K562 (cell line): ENCODE measurements around the gene COMP. TPM values are rescaled to one million over a fixed set of nuclear protein-coding genes. Genes with fewer than 3 reads are reported as not detected.
A peak's percentile ranks its signal among the peaks of the same experiment; 100 is the strongest.

Experiments used
- ATAC-seq: fragments of 200-7000 bp; cut with Tn5 transposase; 3 replicates; pipeline ENCODE4 v1.9.1; 2020; ENCODE audit warnings: moderate library complexity
- BruUV-seq: library from RNA; stranded (reverse); fragments of 400-500 nt; replicated peaks from 2 replicates; lab custom pipeline; 2021; lab: Mats Ljungman, UMichigan
- CTCF ChIA-PET: fragments of 300-600 bp; formaldehyde crosslinking; extraction: SDS; loops from one replicate; lab custom pipeline; 2021; ENCODE audit warnings: low intra/inter-chr PET ratio; lab: Yijun Ruan, JAX
- POLR2A ChIA-PET: fragments of 300-600, 350-650 bp; sonication (Branson Sonifier 250); formaldehyde crosslinking; extraction: SDS; loops from one replicate; lab custom pipeline; 2021; ENCODE audit warnings: antibody characterized with exemption, inconsistent platforms; lab: Yijun Ruan, JAX
- DNase-seq, 4 experiments: peaks; one replicate each; pipeline versions ENCODE4 v3.0.0 to v3.0.0-alpha.2; 2011 to 2018; ENCODE audit warnings: low spot score in 3 of 4, mixed read lengths in 3 of 4; ENCODE audit errors: extremely low read depth in 1 of 4
- FAIRE-seq: peaks from 2 replicates; lab custom pipeline; 2011; peaks lifted over from hg19 to GRCh38; lab: Jason Lieb, UNC
- H2AFZ ChIP-seq: 2 replicates; pipeline ENCODE4 v1.6.0; 2011; ENCODE audit warnings: low read depth, low read length, control low read depth, inconsistent platforms
- H3K27ac ChIP-seq: fragments of 200-600 bp; 3 replicates; pipeline ENCODE4 v1.8.0; 2011; ENCODE audit warnings: low read depth, mild to moderate bottlenecking, control low read depth, inconsistent platforms, low read length, moderate library complexity, mixed read lengths; ENCODE audit errors: extremely low read depth
- H3K27me3 ChIP-seq, 2 experiments: fragments of 300-600 bp in 1 of 2; 2 replicates in 1 of 2; 3 replicates in 1 of 2; pipeline versions ENCODE4 v1.6.0 to v1.8.0; 2011; ENCODE audit warnings: inconsistent platforms in 2 of 2, low read length in 2 of 2, mild to moderate bottlenecking in 1 of 2, mixed read lengths in 1 of 2, moderate library complexity in 1 of 2; ENCODE audit not compliant: control insufficient read depth in 2 of 2, insufficient read depth in 2 of 2
- H3K36me3 ChIP-seq: fragments of 300-600 bp; 3 replicates; pipeline ENCODE4 v1.8.0; 2011; ENCODE audit warnings: mild to moderate bottlenecking, low read length, inconsistent platforms; ENCODE audit not compliant: control insufficient read depth, insufficient read depth
- H3K4me1 ChIP-seq, 2 experiments: fragments of 200-600 bp in 1 of 2; replicated peaks in 1 of 2; 2 replicates in 1 of 2; 3 replicates in 1 of 2; pipeline versions ENCODE4 v1.5.1 to v1.8.0; 2011; ENCODE audit warnings: inconsistent platforms in 2 of 2, low read length in 2 of 2, mild to moderate bottlenecking in 1 of 2, mixed read lengths in 1 of 2, moderate library complexity in 1 of 2; ENCODE audit not compliant: control insufficient read depth in 2 of 2, insufficient read depth in 2 of 2
- H3K4me2 ChIP-seq: 2 replicates; pipeline ENCODE4 v1.6.1; 2011; ENCODE audit warnings: low read length, control low read depth, inconsistent platforms, mixed read lengths; ENCODE audit not compliant: insufficient read depth
- H3K4me3 ChIP-seq: fragments of 200-600 bp; sonication (generic), shearing (Covaris generic); 2 replicates; pipeline ENCODE4 v1.5.1; 2016; ENCODE audit warnings: control low read depth, inconsistent platforms
- H3K79me2 ChIP-seq: fragments of 200-600 bp; 3 replicates; pipeline ENCODE4 v1.8.0; 2011; ENCODE audit warnings: low read length, inconsistent platforms; ENCODE audit not compliant: control insufficient read depth, insufficient read depth
- H3K9ac ChIP-seq, 2 experiments: 2 replicates each; pipeline versions ENCODE4 v1.6.0 to v1.6.1; 2011; ENCODE audit warnings: low read depth in 2 of 2, low read length in 2 of 2, control low read depth in 1 of 2, inconsistent platforms in 1 of 2, mild to moderate bottlenecking in 1 of 2, mixed read lengths in 1 of 2; ENCODE audit not compliant: insufficient read depth in 1 of 2
- H3K9me1 ChIP-seq: one replicate; pipeline ENCODE4 v1.6.0; 2011; ENCODE audit warnings: inconsistent platforms, mild to moderate bottlenecking, low read length, moderate library complexity; ENCODE audit not compliant: control insufficient read depth, insufficient read depth
- H3K9me3 ChIP-seq: replicated peaks from 2 replicates; pipeline ENCODE4 v1.5.1; 2011; ENCODE audit warnings: low read depth, low read length, inconsistent platforms; ENCODE audit not compliant: control insufficient read depth, insufficient read depth
- H4K20me1 ChIP-seq: replicated peaks from 2 replicates; pipeline ENCODE4 v1.6.1; 2011; ENCODE audit warnings: low read length, inconsistent platforms, mixed read lengths; ENCODE audit not compliant: control insufficient read depth, insufficient read depth
- MTA2 ChIP-seq: fragments of 450-650 bp; IDR thresholded peaks from 2 replicates; pipeline ENCODE4 v1.6.1; 2016; ENCODE audit warnings: low read depth
- NFYB ChIP-seq: IDR thresholded peaks from 2 replicates; pipeline ENCODE4 v1.6.1; 2011; ENCODE audit warnings: mild to moderate bottlenecking, moderate library complexity; ENCODE audit not compliant: insufficient read length; ENCODE audit errors: extremely low read depth
- PTBP1 ChIP-seq: fragments of 200-400 bp; formaldehyde crosslinking; IDR thresholded peaks from 2 replicates; pipeline ENCODE4 v1.6.1; 2017; ENCODE audit warnings: low read depth, low read length
- SUPT5H ChIP-seq: fragments of 450-650 bp; IDR thresholded peaks from 2 replicates; pipeline ENCODE4 v1.6.1; 2016
- WGBS: fragments of 100-300 bp; shearing (Covaris generic); methylation state at CpG from one replicate; pipeline ENCODE4 v1.1.6; 2016; ENCODE audit warnings: low coverage, mixed read lengths; ENCODE audit not compliant: insufficient coverage; ENCODE audit errors: missing lambda C conversion rate; 5-methylcytosine and 5-hydroxymethylcytosine counted together
- in situ Hi-C: fragments of 300-500 bp; cut with MboI; formaldehyde crosslinking; loops from 4 replicates; pipeline ENCODE4 v1.15.0; 2018; ENCODE audit warnings: inconsistent platforms, mixed read lengths
- intact Hi-C: fragments of 100-400 bp; cut with micrococcal nuclease; formaldehyde crosslinking; loops from 2 replicates; pipeline ENCODE4 v1.14.2; 2022
- polyA plus RNA-seq, 8 experiments: library from polyadenylated mRNA; depleted of rRNA in 4 of 8; stranded (reverse) in 5 of 8; unstranded in 3 of 8; fragments of >200 nt; fragmentation: Nextera tagmentation in 2 of 8; fragmentation: Illumina TruSeq in 1 of 8; extraction: Ambion mirVana in 2 of 8; extraction: Trizol in 1 of 8; gene quantifications; 2 replicates each; pipeline versions ENCODE4 v1.2.1 to v1.2.3, GENCODE V29; 2011 to 2014; ENCODE audit warnings: inconsistent platforms in 1 of 8, missing spikeins in 1 of 8
- total RNA-seq, 7 experiments: library from RNA; depleted of rRNA in 6 of 7; stranded (reverse); fragments of >200 nt in 6 of 7; fragmentation: Illumina TruSeq in 2 of 7; extraction: Trizol in 2 of 7; gene quantifications; 2 replicates each; pipeline versions ENCODE4 v1.2.1 to v1.2.3, GENCODE V29; 2011 to 2021; ENCODE audit warnings: low replicate concordance in 1 of 7

COMP gene
- total and polyA plus RNA-seq, 9 of the 15 experiments (the other 6 are each of a cell fraction or from before 2014, with no cell fraction given): 0.07 TPM; not detected in 8

- TF ChIP-seq PTBP1: 0 out of 2 replicates have a peak, but pooled peaks have one; percentile 66
- TF ChIP-seq SUPT5H: no peak
Observed at GRCh38 chr19:18803550-18804138, 12.5 kb upstream of the COMP start (continued).

DNA sequence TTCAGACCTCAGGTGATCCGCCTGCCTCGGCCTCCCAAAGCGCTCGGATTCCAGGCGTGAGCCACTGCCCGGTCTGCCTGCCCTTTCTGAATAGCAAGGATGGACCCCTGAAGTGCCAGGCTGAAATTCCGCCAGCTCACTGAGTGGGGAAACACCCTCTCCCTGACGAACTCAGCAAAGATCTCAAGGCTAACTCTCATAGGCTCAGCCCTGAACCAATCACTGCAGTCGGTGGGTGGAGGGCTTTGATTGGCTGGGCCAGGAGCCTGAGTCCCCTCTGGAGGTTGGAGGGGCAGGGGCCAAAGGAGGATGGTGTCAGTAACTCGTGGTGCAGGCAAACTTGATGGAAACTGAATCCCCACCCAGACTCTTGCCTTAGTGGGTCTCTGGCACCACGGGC is 11.2 kb upstream of the COMP start:
- H4K20me1 ChIP-seq: 0 out of 2 replicates have a peak, but pooled peaks cover 5% of the 10 kb centered on the region
- CTCF ChIA-PET: no interaction called here
- FAIRE-seq (peak; percentile 49), ATAC-seq (peak; percentile 87), DNase-seq (peak; percentile 25 to 74 (median 65))
- POLR2A ChIA-PET: interaction anchor here (0.5 kb wide), 1 partner anchor 29 kb away, joined by 3 read pairs; the partner anchor contains the start of gene UPF1
- no peaks in the 10 kb centered on the region for H3K36me3 ChIP-seq
- TF ChIP-seq NFYB: peak; percentile 33
- no peak for TF ChIP-seq MTA2
- H2AFZ ChIP-seq: no peak overlapping the region
- intact Hi-C loops (no loop called here), in situ Hi-C loops (no loop called here)
- H3K4me1 ChIP-seq: peaks cover 0 to 11% of the 10 kb centered on the region in 2 experiments; a peak in 2 of 5 replicates
- peaks cover 5 to 36% of the 10 kb centered on the region in 2 experiments; a peak in 4 of 5 replicates for H3K27me3 ChIP-seq
- H3K9me1 ChIP-seq: peaks cover under 1% of the 10 kb centered on the region
- H3K9me3 ChIP-seq: peaks cover 3% of the 10 kb centered on the region; the same call in 1 of the 2 replicates
- no peak overlapping the region for H3K9ac ChIP-seq
- H3K4me3 ChIP-seq: no peak overlapping the region
- H3K27ac ChIP-seq: no peak overlapping the region
- no peak overlapping the region for H3K4me2 ChIP-seq
- BruUV-seq: no TSS peak
- H3K79me2 ChIP-seq: no peaks in the 10 kb centered on the region
- WGBS: 23% methylated on average over 9 of the region's 11 CpGs
